Panc1 (cell line): Measurements from ENCODE around the gene RAB30.

Source experiments
- POLR2AphosphoS5 ChIP-seq: IDR thresholded peaks from 2 replicates; pipeline ENCODE4 v1.6.1; 2012; ENCODE audit warnings: mild to moderate bottlenecking, low read depth, low read length, moderate library complexity
- SIN3A ChIP-seq: IDR thresholded peaks from 2 replicates; pipeline ENCODE4 v1.6.1; 2012; ENCODE audit warnings: low read depth, mild to moderate bottlenecking, low read length, moderate library complexity, borderline replicate concordance; ENCODE audit not compliant: insufficient read depth
- TCF7L2 ChIP-seq: IDR thresholded peaks from 2 replicates; pipeline ENCODE4 v1.6.1; 2011; ENCODE audit warnings: mild to moderate bottlenecking, low read depth, low read length, inconsistent platforms
- TF ChIP-seq, protein P1 (sequence below): fragments of 450-650 bp; IDR thresholded peaks from 2 replicates; pipeline ENCODE4 v1.5.1; 2017; ENCODE audit warnings: mild to moderate bottlenecking
- TF ChIP-seq, protein P2 (sequence below), 2 experiments: IDR thresholded peaks; 2 replicates each; pipeline ENCODE4 v1.6.1; 2011 to 2012; ENCODE audit warnings: low read depth in 2 of 2, control low read depth in 1 of 2, low read length in 1 of 2, mild to moderate bottlenecking in 1 of 2, moderate library complexity in 1 of 2; ENCODE audit not compliant: insufficient read depth in 1 of 2

DNA sequence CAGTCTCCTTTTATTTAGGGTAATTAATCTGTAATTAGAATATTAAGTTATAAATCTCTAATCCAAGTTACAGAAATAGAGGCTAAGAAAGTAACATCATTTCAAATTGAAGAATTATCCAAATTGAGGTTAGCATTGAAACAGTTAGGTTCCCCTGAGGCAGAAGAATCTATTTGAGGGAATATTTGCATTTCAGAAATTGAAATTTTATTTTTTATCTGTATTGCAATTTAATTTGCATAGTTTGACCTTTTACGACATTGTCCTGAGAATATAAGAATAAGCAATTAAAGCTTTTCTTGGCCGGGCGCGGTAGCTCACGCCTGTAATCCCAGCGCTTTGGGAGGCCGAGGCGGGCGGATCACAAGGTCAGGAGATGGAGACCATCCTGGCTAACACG is 142.6 kb downstream of the RAB30 start:
- TF ChIP-seq, protein P1, sequence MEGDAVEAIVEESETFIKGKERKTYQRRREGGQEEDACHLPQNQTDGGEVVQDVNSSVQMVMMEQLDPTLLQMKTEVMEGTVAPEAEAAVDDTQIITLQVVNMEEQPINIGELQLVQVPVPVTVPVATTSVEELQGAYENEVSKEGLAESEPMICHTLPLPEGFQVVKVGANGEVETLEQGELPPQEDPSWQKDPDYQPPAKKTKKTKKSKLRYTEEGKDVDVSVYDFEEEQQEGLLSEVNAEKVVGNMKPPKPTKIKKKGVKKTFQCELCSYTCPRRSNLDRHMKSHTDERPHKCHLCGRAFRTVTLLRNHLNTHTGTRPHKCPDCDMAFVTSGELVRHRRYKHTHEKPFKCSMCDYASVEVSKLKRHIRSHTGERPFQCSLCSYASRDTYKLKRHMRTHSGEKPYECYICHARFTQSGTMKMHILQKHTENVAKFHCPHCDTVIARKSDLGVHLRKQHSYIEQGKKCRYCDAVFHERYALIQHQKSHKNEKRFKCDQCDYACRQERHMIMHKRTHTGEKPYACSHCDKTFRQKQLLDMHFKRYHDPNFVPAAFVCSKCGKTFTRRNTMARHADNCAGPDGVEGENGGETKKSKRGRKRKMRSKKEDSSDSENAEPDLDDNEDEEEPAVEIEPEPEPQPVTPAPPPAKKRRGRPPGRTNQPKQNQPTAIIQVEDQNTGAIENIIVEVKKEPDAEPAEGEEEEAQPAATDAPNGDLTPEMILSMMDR = no peak
- TF ChIP-seq POLR2AphosphoS5 (no peak), TCF7L2 (no peak), SIN3A (no peak)
- TF ChIP-seq, protein P2, sequence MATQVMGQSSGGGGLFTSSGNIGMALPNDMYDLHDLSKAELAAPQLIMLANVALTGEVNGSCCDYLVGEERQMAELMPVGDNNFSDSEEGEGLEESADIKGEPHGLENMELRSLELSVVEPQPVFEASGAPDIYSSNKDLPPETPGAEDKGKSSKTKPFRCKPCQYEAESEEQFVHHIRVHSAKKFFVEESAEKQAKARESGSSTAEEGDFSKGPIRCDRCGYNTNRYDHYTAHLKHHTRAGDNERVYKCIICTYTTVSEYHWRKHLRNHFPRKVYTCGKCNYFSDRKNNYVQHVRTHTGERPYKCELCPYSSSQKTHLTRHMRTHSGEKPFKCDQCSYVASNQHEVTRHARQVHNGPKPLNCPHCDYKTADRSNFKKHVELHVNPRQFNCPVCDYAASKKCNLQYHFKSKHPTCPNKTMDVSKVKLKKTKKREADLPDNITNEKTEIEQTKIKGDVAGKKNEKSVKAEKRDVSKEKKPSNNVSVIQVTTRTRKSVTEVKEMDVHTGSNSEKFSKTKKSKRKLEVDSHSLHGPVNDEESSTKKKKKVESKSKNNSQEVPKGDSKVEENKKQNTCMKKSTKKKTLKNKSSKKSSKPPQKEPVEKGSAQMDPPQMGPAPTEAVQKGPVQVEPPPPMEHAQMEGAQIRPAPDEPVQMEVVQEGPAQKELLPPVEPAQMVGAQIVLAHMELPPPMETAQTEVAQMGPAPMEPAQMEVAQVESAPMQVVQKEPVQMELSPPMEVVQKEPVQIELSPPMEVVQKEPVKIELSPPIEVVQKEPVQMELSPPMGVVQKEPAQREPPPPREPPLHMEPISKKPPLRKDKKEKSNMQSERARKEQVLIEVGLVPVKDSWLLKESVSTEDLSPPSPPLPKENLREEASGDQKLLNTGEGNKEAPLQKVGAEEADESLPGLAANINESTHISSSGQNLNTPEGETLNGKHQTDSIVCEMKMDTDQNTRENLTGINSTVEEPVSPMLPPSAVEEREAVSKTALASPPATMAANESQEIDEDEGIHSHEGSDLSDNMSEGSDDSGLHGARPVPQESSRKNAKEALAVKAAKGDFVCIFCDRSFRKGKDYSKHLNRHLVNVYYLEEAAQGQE (IDR thresholded peaks at IDR 0.05; ENCODE audit: insufficient read depth in 1 of 2, low read depth in 2 of 2, low read length in 1 of 2) = no peak
